Measurements from ENCODE around the gene DTD1.
A peak's percentile ranks its signal among the peaks of the same experiment; 100 is the strongest.
"Not testable (repeated sequence)": the region's sequence is repeated elsewhere in the genome, so short reads cannot be mapped to it uniquely, and the experiment has no call there.

The DTD1 gene

DNA sequence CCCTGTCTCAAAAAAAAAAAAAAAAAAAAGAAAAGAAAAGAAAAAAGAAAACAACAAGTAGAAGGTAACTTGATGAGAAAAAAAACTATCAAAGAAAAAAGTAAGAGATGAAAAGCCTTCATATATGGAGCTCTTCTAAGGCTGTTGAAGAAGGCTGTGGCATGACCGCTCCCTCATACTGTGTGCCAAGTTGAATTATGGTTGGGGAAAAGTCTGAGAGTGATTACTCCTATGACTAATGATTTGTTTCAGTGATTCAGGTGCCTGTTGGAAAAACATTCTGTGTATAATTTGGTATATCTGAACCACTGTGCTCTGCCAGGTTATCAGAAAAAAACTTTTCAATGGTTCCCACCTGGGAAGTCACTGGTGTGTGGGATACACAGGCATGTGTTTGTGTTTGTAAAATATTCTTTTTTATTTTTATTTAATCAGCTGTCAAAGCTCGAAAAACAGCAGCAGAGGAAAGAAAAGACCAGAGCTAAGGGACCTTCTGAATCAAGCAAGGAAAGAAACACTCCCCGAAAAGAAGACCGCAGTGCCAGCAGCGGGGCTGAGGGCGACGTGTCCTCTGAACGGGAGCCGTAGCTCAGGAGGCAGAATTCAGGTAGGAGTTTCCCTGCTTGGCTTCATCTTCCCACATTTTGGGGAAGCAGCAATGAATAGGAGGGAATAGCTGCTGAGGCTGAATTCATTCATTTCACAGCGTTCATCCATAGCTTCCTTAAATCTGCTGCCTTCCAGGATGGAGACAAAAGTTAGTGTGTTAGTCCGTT lies 156.0 kb downstream of the DTD1 start:
- DNase-seq (ENCODE audit: low spot score) = no peak

DNA sequence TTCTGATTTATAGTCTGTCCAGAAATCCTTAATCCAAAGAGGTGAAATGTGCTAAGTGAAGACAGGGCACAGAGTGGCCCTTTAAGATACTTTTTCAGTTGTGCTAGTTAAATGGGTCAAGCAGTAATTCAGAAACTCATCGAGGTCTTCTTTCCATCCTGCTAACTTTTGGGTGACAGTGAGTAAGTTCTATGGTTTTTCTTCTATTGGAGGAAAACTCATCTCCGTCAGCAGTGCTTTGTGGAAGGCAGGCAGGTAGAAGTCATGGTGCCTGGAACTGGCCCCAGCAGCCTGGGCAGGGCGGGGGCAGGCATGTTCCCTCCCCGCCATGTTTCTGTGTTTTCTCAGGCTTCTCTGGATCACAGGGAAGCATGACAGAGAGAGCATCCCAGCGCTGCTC lies 159.2 kb downstream of the DTD1 start:
- no peak for DNase-seq (ENCODE audit: low spot score)

- no peak for DNase-seq (ENCODE audit: low spot score)
Measured at GRCh38 chr20:18748987-18749386, 161.1 kb downstream of the DTD1 start.

DNA sequence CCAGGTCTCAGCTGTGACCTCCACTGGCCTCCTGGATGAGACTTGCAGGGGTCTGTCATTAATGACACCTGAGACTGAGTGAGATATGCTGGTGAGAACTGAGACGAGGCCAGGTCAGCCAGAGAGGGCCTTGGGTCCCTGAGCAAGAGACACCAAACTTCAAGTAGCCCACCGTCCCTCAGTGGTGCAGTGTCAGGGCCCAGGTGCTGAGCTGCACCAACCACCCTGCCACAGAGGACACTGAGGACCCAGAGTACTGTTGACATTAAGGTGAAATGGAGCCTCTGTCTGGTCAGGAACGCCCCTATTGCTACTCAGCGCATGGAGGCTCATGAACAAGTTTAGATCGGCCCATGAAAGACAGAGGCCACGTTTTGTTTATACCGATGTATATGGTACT lies 161.7 kb downstream of the DTD1 start:
- DNase-seq (ENCODE audit: low spot score) = no peak

DNA sequence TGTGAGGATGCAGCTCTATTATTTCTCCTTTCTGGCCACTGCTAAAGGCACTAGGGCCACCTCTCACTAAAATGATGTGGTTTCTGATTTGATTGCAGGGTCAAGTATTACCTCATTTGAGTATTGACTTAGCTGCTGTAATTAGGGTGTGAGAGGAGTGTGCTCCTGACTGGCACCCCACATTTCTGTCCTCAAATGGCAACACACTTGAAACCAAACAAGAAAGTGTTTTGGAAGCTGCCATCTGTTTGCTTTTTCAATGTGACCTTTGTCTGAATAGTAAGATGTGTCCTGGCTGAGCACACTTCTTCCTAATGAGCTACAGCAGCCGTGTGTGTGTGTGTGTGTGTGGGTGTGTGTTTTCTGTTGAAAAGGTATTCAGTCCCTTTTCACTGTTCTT lies 162.9 kb downstream of the DTD1 start:
- DNase-seq (ENCODE audit: low spot score) = no peak

GRCh38 chr20:18754030-18754652 lies 166.3 kb downstream of the DTD1 start:
- no peak for DNase-seq (ENCODE audit: low spot score)

- no peak for DNase-seq (ENCODE audit: low spot score)
Measured at GRCh38 chr20:18754653-18755045, 166.8 kb downstream of the DTD1 start.

GRCh38 chr20:18760852-18761251 lies 173.0 kb downstream of the DTD1 start:
- not testable (repeated sequence) for DNase-seq (ENCODE audit: low spot score)

GRCh38 chr20:18767676-18768075 lies 179.8 kb downstream of the DTD1 start:
- no peak for DNase-seq (ENCODE audit: low spot score)

GRCh38 chr20:18773566-18773965 lies 185.7 kb downstream of the DTD1 start:
- DNase-seq (ENCODE audit: low spot score) = no peak

DNA sequence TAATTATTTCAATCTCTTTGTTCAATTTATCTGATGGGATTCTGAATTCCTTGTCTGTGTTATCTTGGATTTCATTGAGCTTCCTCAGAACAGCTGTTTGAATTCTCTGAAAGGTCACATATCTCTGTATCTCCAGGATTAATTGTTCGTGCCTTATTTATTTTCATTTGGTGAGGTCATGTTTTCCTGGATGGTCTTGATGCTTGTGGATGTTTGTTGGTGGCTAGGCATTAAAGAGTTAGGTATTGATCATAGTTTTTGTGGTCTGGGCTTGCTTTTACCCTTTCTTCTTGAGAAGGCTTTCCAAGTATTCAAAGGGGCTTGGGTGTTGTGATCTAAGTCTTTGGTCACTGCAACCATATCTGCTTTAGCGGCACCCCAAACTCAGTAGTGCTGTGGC lies 186.4 kb downstream of the DTD1 start:
- no peak for DNase-seq (ENCODE audit: low spot score)

- no peak for DNase-seq (ENCODE audit: low spot score)
Measured at GRCh38 chr20:18775633-18776032, 187.8 kb downstream of the DTD1 start.

- DNase-seq (ENCODE audit: low spot score) = no peak
Measured at GRCh38 chr20:18778690-18779392, 191.0 kb downstream of the DTD1 start.

DNA sequence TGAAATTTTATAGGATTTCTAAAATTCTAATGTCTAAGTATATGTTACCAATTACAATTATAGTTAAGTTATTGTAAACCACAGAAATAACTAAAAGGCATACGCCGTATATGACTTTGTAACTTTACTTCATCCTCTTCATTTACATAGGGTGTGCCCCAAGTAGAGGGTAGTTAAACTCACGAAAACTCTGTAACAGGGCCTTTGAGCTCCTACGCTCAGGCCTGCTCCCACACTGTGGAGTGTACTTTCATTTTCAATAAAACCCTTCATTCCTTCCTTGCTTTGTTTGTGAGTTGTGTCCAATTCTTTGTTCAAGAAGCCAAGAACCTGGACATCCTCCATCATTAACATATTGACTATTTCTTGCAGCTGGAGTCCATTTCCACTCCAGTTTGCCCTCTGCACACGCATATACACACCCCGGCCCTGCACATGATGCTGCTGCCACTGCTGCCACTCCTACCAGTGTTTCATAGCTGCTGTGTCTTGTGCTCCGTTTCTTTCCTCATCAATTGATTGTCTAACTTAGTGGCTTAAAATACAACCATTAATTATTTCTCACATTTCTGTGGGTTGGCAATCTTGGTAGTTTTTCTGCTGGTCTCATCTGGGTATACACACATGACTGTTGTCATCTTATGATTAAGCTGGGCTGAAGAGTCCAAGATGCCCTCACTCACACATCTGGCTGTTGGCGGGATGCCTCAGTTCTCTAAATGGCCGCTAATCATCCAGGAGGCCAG lies 192.7 kb downstream of the DTD1 start:
- DNase-seq (ENCODE audit: low spot score) = no peak

DNA sequence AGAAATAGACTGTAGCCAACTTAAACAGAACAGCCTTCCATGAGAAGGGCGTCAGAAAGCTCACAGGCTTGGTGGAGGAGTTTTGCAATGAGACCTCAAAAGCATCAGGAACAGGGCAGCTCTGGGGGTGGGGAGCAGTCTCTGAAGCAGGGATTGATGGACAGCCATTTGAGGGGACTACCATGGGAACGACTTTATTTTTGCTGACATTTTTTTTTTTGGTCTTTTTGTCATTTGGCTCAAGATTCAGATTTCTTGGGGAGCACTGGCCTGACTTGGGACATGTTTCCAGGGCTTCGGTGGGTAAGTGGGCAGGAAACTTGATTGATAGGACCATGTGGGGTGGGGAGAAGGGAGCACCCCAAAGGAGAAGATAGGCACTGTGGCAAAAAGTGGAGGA lies 193.7 kb downstream of the DTD1 start:
- DNase-seq (ENCODE audit: low spot score) = no peak

GRCh38 chr20:18783385-18783959 lies 195.6 kb downstream of the DTD1 start:
- DNase-seq (ENCODE audit: low spot score) = no peak

GRCh38 chr20:18787046-18787445 lies 199.2 kb downstream of the DTD1 start:
- not testable (repeated sequence) for DNase-seq (ENCODE audit: low spot score)

- DNase-seq (ENCODE audit: low spot score) = no peak
Measured at GRCh38 chr20:18788021-18788420, 200.2 kb downstream of the DTD1 start.

- no peak for DNase-seq (ENCODE audit: low spot score)
Measured at GRCh38 chr20:18790787-18791186, 202.9 kb downstream of the DTD1 start.

DNA sequence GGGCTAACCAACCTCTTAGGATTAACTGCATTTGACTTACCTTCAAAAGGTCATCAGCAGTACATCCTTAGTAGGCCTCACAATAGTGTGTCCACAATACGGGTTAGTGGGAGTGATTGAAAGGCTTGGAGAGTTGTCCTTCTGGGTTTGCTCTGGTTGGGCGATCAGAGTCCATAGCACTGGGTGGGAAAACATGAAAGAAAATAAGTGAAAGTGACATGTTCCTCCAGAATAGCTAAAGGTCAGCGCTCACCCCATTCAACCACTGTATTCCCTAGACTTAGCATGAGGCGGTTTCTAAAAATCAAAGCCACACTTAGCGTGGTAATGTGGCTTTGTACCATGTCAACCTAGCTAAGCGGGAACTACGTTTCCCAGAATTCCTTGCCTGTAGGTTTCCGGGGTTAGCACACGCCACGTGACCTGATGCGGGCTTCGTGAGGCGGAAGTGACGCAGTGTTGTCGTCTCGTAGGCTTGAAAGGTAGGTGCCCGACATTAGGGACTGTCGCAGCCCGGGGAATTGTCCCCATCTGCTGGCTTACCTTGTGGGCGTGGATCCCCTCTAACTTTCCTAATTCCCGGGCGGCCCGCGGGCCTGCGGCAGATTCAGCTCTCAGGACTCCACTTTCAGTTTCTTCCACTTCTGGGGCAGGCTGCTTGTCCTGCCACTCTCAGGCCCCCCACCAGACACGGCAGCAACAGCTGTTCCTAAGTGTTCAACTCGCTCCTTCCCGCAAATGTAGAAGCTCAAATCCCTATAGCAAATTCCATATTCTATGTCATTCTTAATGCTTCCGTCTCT lies 206.0 kb downstream of the DTD1 start:
- peak; percentile 89 for DNase-seq (ENCODE audit: low spot score)

GRCh38 chr20:18794428-18794787 lies 206.6 kb downstream of the DTD1 start:
- no peak for DNase-seq (ENCODE audit: low spot score)

Data from activated CD4-positive, alpha-beta T cell treated with anti-CD3 and anti-CD28 coated beads, Interleukin-2, Interleukin-4, amounts not matched to agents 100 ng/mL and 50 ng/mL, durations not matched to agents 16 hours and 8 hours (primary cell).